H1 (cell line): Measurements from ENCODE around the gene INHBC. TPM values are rescaled to one million over a fixed set of nuclear protein-coding genes. Genes with fewer than 3 reads are reported as not detected.

Experiments
- CTCF ChIA-PET: fragments of 300-600 bp; sonication (Branson Sonifier 250); formaldehyde crosslinking; loops from one replicate; lab custom pipeline; 2021; ENCODE audit not compliant: partially characterized antibody; lab: Charles Lee
- POLR2A ChIA-PET: fragments of 300-600 bp; sonication (Branson Sonifier 250); formaldehyde crosslinking; loops from one replicate; lab custom pipeline; 2021; ENCODE audit warnings: inconsistent platforms; ENCODE audit not compliant: partially characterized antibody; lab: Charles Lee
- DNase-seq, 2 experiments: peaks; one replicate each; pipeline versions ENCODE4 v3.0.0 to v3.0.0-alpha.2; 2010 to 2022; ENCODE audit warnings: low spot score in 2 of 2, low read depth in 1 of 2, mixed read lengths in 1 of 2
- FAIRE-seq: peaks from 2 replicates; lab custom pipeline; 2011; peaks lifted over from hg19 to GRCh38; lab: Jason Lieb, UNC
- H2AFZ ChIP-seq: 2 replicates; pipeline ENCODE4 v1.8.1; 2012; ENCODE audit warnings: low read length, inconsistent platforms
- H2AK5ac ChIP-seq: 2 replicates; pipeline ENCODE4 v1.6.1; 2013; ENCODE audit warnings: low read depth, low read length
- H2BK120ac ChIP-seq: replicated peaks from 2 replicates; pipeline ENCODE3; 2013; ENCODE audit warnings: low read depth, low read length, inconsistent platforms
- H2BK12ac ChIP-seq: 2 replicates; pipeline ENCODE4 v1.6.1; 2013; ENCODE audit warnings: low read depth, low read length
- H2BK15ac ChIP-seq: 2 replicates; pipeline ENCODE4 v1.6.1; 2013; ENCODE audit warnings: low read length
- H2BK20ac ChIP-seq: 2 replicates; pipeline ENCODE4 v1.6.1; 2013; ENCODE audit warnings: low read length
- H2BK5ac ChIP-seq: 2 replicates; pipeline ENCODE4 v1.6.1; 2013; ENCODE audit warnings: low read depth, low read length
- H3K14ac ChIP-seq: 2 replicates; pipeline ENCODE4 v1.6.1; 2013; ENCODE audit warnings: inconsistent platforms; ENCODE audit not compliant: insufficient read length
- H3K18ac ChIP-seq: 2 replicates; pipeline ENCODE4 v1.6.1; 2013; ENCODE audit warnings: low read length; ENCODE audit errors: extremely low read depth
- H3K23ac ChIP-seq: 2 replicates; pipeline ENCODE4 v1.6.1; 2013; ENCODE audit warnings: inconsistent platforms; ENCODE audit not compliant: insufficient read length
- H3K23me2 ChIP-seq: 2 replicates; pipeline ENCODE4 v1.6.1; 2013; ENCODE audit warnings: low read depth, low read length
- H3K27ac ChIP-seq: 2 replicates; pipeline ENCODE4 v1.6.1; 2011; ENCODE audit warnings: low read depth, low read length, inconsistent platforms
- H3K27me3 ChIP-seq, 4 experiments: replicated peaks in 1 of 4; 1 replicate in 1 of 4; 2 replicates in 3 of 4; pipeline versions ENCODE4 v1.6.1 to v1.8.1; 2011 to 2013; ENCODE audit warnings: low read length in 3 of 4, mild to moderate bottlenecking in 3 of 4, inconsistent platforms in 2 of 4, mixed read lengths in 2 of 4, moderate library complexity in 1 of 4; ENCODE audit not compliant: control insufficient read depth in 3 of 4, insufficient read depth in 3 of 4; ENCODE audit errors: extremely low read depth in 1 of 4
- H3K36me3 ChIP-seq, 4 experiments: 2 replicates each; pipeline versions ENCODE4 v1.6.1 to v1.8.1; 2011 to 2013; ENCODE audit warnings: mild to moderate bottlenecking in 4 of 4, low read length in 3 of 4, moderate library complexity in 2 of 4, control low read depth in 1 of 4, inconsistent platforms in 1 of 4; ENCODE audit not compliant: insufficient read depth in 4 of 4, control insufficient read depth in 2 of 4
- H3K4ac ChIP-seq: replicated peaks from 2 replicates; pipeline ENCODE3; 2013; ENCODE audit warnings: low read length, low read depth, mixed read lengths, inconsistent platforms; ENCODE audit not compliant: insufficient read length
- H3K4me1 ChIP-seq, 4 experiments: replicated peaks in 1 of 4; 1 replicate in 1 of 4; 2 replicates in 3 of 4; pipeline versions ENCODE4 v1.6.1 to v1.8.1; 2011 to 2013; ENCODE audit warnings: low read length in 3 of 4, inconsistent platforms in 2 of 4, mixed read lengths in 1 of 4; ENCODE audit not compliant: insufficient read depth in 4 of 4, control insufficient read depth in 3 of 4
- H3K4me2 ChIP-seq, 2 experiments: 2 replicates each; pipeline versions ENCODE4 v1.6.1 to v1.8.1; 2011 to 2013; ENCODE audit warnings: low read depth in 2 of 2, low read length in 2 of 2, control low read depth in 1 of 2, inconsistent platforms in 1 of 2, mild to moderate bottlenecking in 1 of 2; ENCODE audit not compliant: insufficient read depth in 1 of 2
- H3K4me3 ChIP-seq, 4 experiments: fragments of 200-600, 300-600 bp in 1 of 4; sonication (generic), shearing (Covaris generic), sonication (Bioruptor Twin) in 1 of 4; 2 replicates each; pipeline versions ENCODE4 v1.5.1 to v1.8.1; 2011 to 2016; ENCODE audit warnings: low read length in 4 of 4, low read depth in 3 of 4, control low read depth in 2 of 4, inconsistent platforms in 2 of 4, mild to moderate bottlenecking in 2 of 4, mixed read lengths in 1 of 4, moderate library complexity in 1 of 4; ENCODE audit not compliant: insufficient read depth in 2 of 4; ENCODE audit errors: extremely low read depth in 1 of 4
- H3K56ac ChIP-seq: replicated peaks from 2 replicates; pipeline ENCODE3; 2013; ENCODE audit warnings: low read depth, mild to moderate bottlenecking, mixed read lengths, low read length, inconsistent platforms; ENCODE audit not compliant: insufficient read length
- H3K79me1 ChIP-seq: 2 replicates; pipeline ENCODE4 v1.6.1; 2013; ENCODE audit warnings: low read depth, low read length, control low read depth
- H3K79me2 ChIP-seq, 2 experiments: 2 replicates each; pipeline versions ENCODE4 v1.6.1 to v1.8.1; 2012 to 2013; ENCODE audit warnings: low read length in 2 of 2, mild to moderate bottlenecking in 2 of 2, inconsistent platforms in 1 of 2; ENCODE audit not compliant: insufficient read depth in 2 of 2, control insufficient read depth in 1 of 2
- H3K9ac ChIP-seq, 4 experiments: replicated peaks in 1 of 4; 1 replicate in 1 of 4; 2 replicates in 3 of 4; pipeline versions ENCODE4 v1.6.1 to v1.8.1; 2011 to 2013; ENCODE audit warnings: low read depth in 3 of 4, low read length in 3 of 4, control low read depth in 2 of 4, mild to moderate bottlenecking in 2 of 4, moderate library complexity in 2 of 4, inconsistent platforms in 1 of 4; ENCODE audit errors: extremely low read depth in 1 of 4
- H3K9me3 ChIP-seq, 2 experiments: 2 replicates each; pipeline versions ENCODE4 v1.6.1 to v1.8.1; 2012 to 2013; ENCODE audit warnings: mild to moderate bottlenecking in 2 of 2, moderate library complexity in 2 of 2, control low read depth in 1 of 2, inconsistent platforms in 1 of 2, low read depth in 1 of 2, low read length in 1 of 2, mixed read lengths in 1 of 2; ENCODE audit not compliant: insufficient read depth in 2 of 2
- H4K20me1 ChIP-seq, 2 experiments: replicated peaks in 1 of 2; 2 replicates each; pipeline versions ENCODE3 to v1.8.1; 2011 to 2013; ENCODE audit warnings: inconsistent platforms in 2 of 2, low read length in 2 of 2, mild to moderate bottlenecking in 1 of 2; ENCODE audit not compliant: insufficient read depth in 2 of 2, control insufficient read depth in 1 of 2
- H4K5ac ChIP-seq: 2 replicates; pipeline ENCODE4 v1.6.1; 2013; ENCODE audit warnings: low read length, low read depth, mixed read lengths, inconsistent platforms; ENCODE audit not compliant: insufficient read length
- H4K8ac ChIP-seq: 2 replicates; pipeline ENCODE4 v1.8.0; 2013; ENCODE audit warnings: mild to moderate bottlenecking, moderate library complexity, low read length, inconsistent platforms; ENCODE audit not compliant: insufficient read depth; ENCODE audit errors: extremely low read depth
- H4K91ac ChIP-seq: replicated peaks from 2 replicates; pipeline ENCODE3; 2013; ENCODE audit warnings: low read length, mixed read lengths, inconsistent platforms; ENCODE audit not compliant: insufficient read length
- BRCA1 ChIP-seq: IDR thresholded peaks from 2 replicates; pipeline ENCODE4 v1.6.1; 2012; ENCODE audit warnings: low read depth, low read length, improper control_type of control experiment
- CBX8 ChIP-seq: fragments of 300-800, 300-1000 bp; sonication (generic); IDR thresholded peaks from 2 replicates; pipeline ENCODE4 v1.7.1; 2016; ENCODE audit warnings: low read depth, low read length, borderline replicate concordance
- CTBP2 ChIP-seq: IDR thresholded peaks from 2 replicates; pipeline ENCODE4 v1.7.0; 2011; ENCODE audit warnings: borderline replicate concordance, mild to moderate bottlenecking, moderate library complexity, mixed read lengths, low read length; ENCODE audit not compliant: insufficient read depth, insufficient read length
- E2F6 ChIP-seq: IDR thresholded peaks from 2 replicates; pipeline ENCODE4 v1.6.1; 2012; ENCODE audit warnings: inconsistent platforms
- EZH2 ChIP-seq: fragments of 200-600 bp; sonication (generic); IDR thresholded peaks from 2 replicates; pipeline ENCODE4 v1.7.1; 2012; ENCODE audit warnings: low read depth, mild to moderate bottlenecking, moderate library complexity, low read length, inconsistent platforms; ENCODE audit not compliant: severe bottlenecking
- GABPA ChIP-seq: IDR thresholded peaks from 2 replicates; pipeline ENCODE4 v1.6.1; 2011; ENCODE audit warnings: mild to moderate bottlenecking, low read length, moderate library complexity, borderline replicate concordance; ENCODE audit not compliant: insufficient read depth
- MAX ChIP-seq: IDR thresholded peaks from 2 replicates; pipeline ENCODE4 v1.6.1; 2012; ENCODE audit warnings: inconsistent platforms
- NRF1 ChIP-seq: IDR thresholded peaks from 2 replicates; pipeline ENCODE4 v1.6.1; 2011; ENCODE audit warnings: mild to moderate bottlenecking, low read depth, low read length, improper control_type of control experiment
- SIX5 ChIP-seq: IDR thresholded peaks from 2 replicates; pipeline ENCODE4 v1.6.1; 2011; ENCODE audit warnings: mild to moderate bottlenecking, low read depth, low read length
- SRF ChIP-seq: IDR thresholded peaks from 2 replicates; pipeline ENCODE4 v1.6.1; 2011; ENCODE audit warnings: mild to moderate bottlenecking, low read depth, low read length, moderate library complexity
- TCF12 ChIP-seq: IDR thresholded peaks from 2 replicates; pipeline ENCODE4 v1.6.1; 2011; ENCODE audit warnings: low read depth, mild to moderate bottlenecking, low read length
- WGBS, 2 experiments: shearing (Covaris generic) in 1 of 2; methylation state at CpG; one replicate each; pipeline versions ENCODE4 v1.1.6 to v1.1.7; 2013 to 2015; ENCODE audit warnings: low lambda C conversion rate in 2 of 2, mixed read lengths in 2 of 2, inconsistent platforms in 1 of 2, low coverage in 1 of 2, missing lambda C conversion rate in 1 of 2; ENCODE audit not compliant: insufficient replicate concordance in 2 of 2, insufficient coverage in 1 of 2, insufficient read length in 1 of 2; ENCODE audit errors: extremely low coverage in 1 of 2, missing lambda C conversion rate in 1 of 2; 5-methylcytosine and 5-hydroxymethylcytosine counted together
- polyA plus RNA-seq, 7 experiments: library from polyadenylated mRNA; depleted of rRNA in 3 of 7; stranded (reverse) in 5 of 7; unstranded in 2 of 7; fragments of >200 nt in 5 of 7; fragments of 200-250 nt in 2 of 7; gene quantifications; 1 replicate in 5 of 7; 2 replicates in 1 of 7; 4 replicates in 1 of 7; pipeline versions ENCODE4 v1.2.1 to v1.2.3, GENCODE V29; 2011 to 2013; ENCODE audit warnings: missing spikeins in 2 of 7, mixed read lengths in 2 of 7
- total RNA-seq: library from RNA; stranded (reverse); fragmentation: NEBNext Ultra II Directional; extraction: Animal tissue kit (Norgen Biotek cat#: 25700); gene quantifications from 2 replicates; pipeline ENCODE4 v1.2.1, GENCODE V29; 2021

INHBC gene
- total and polyA plus RNA-seq, 2 of the 8 experiments (the other 6 are each of a cell fraction or from before 2014, with no cell fraction given): 0.15 TPM; not detected in 1

DNA sequence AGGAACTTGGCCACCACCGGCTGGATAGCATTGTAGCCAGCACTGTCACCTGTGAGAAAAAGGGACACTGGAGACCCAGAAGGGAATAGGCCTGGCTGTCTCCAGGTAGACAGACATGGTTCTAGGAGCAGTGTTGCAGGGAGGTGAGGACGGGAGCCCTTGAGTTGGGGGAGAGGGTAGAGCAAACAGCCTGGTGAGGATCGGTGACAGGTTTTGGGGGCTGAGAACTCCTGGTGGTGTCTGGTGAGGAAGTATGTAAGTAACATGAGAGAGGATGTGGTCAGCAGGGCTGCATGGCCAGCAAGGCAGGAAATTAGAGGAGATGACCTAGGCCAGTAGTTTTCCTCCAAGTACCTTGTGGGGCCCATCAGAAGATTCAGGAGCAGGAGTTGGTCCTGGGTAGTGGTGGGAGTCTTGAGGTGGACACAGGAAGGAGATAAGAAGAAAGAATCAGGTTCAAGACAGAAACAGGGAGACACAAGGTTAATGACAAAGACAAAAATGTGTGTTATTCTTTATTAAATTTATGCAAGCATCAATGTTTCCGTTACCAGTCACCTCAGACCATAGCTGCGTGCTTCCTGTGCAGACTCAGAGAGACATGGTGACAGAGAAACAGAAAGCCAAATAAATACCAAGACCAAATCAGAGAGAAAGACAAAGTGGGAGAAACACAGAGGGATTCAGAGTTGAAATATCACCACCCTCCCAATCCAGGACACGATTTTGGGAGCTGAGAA, 45.0 kb downstream of the INHBC start, which contains the start of gene ARHGAP9:
Gene ARHGAP9, minus strand, starts transcription at position 491 of the 740 bp plus-strand sequence. Its CDS starts 460 bp downstream, at position 31.
- Histone ChIP-seq H3K4ac (no peak within 1 kb of the TSS), H3K4me2 (no peak within 1 kb of the TSS), H3K23ac (no peak within 1 kb of the TSS), H3K4me3 (no peak within 1 kb of the TSS), H3K9me3 (no peaks in the 10 kb centered on the region), H2BK15ac (peak within 1 kb of the TSS; percentile 72; the same call in 1 of the 2 replicates), H2AFZ (no peak within 1 kb of the TSS), H2AK5ac (peak within 1 kb of the TSS; percentile 24; the same call in 1 of the 2 replicates), H3K14ac (no peak within 1 kb of the TSS), H4K8ac (no peak within 1 kb of the TSS), H3K79me2 (no peaks in the 10 kb centered on the region), H4K5ac (no peak within 1 kb of the TSS), H2BK120ac (no peak within 1 kb of the TSS), H2BK20ac (no peak within 1 kb of the TSS), H3K27ac (no peak within 1 kb of the TSS), H3K56ac (no peak within 1 kb of the TSS), H3K27me3 (peaks cover 16 to 30% (median 28%) of the 10 kb centered on the region in 4 experiments), H4K20me1 (peaks cover 0 to 1% of the 10 kb centered on the region in 2 experiments), H2BK5ac (no peak within 1 kb of the TSS), H2BK12ac (peak within 1 kb of the TSS; percentile 4; the same call in 1 of the 2 replicates), H4K91ac (no peak within 1 kb of the TSS), H3K23me2 (peaks cover 8% of the 10 kb centered on the region; the same call in 1 of the 2 replicates), H3K79me1 (no peaks in the 10 kb centered on the region), H3K9ac (no peak within 1 kb of the TSS), H3K4me1 (peaks cover 0 to 25% (median 11%) of the 10 kb centered on the region in 4 experiments; a peak in 6 of 7 replicates), H3K18ac (no peak within 1 kb of the TSS), H3K36me3 (no peaks in the 10 kb centered on the region)
- 93% methylated on average over 6 of the region's 6 CpGs; no CpG with 5 or more reads in 1 of the 2 experiments for WGBS, 2 experiments
- DNase-seq (no peak), FAIRE-seq (no peak)
- ChIA-PET CTCF (interaction anchor here (0.7 to 25.1 kb wide), 7 partner anchors 7 to 253 kb away, joined by 3 to 441 read pairs (median 4); partner anchors contain the start of genes GLI1 and INHBE), POLR2A (no interaction called here)
- TF ChIP-seq SIX5 (no peak), MAX (no peak), CTBP2 (no peak), CBX8 (no peak), EZH2 (no peak), GABPA (no peak), E2F6 (no peak), TCF12 (no peak), BRCA1 (no peak), SRF (no peak), NRF1 (no peak)
